ENCODE measurements around the gene RXRA.

The RXRA gene

DNA sequence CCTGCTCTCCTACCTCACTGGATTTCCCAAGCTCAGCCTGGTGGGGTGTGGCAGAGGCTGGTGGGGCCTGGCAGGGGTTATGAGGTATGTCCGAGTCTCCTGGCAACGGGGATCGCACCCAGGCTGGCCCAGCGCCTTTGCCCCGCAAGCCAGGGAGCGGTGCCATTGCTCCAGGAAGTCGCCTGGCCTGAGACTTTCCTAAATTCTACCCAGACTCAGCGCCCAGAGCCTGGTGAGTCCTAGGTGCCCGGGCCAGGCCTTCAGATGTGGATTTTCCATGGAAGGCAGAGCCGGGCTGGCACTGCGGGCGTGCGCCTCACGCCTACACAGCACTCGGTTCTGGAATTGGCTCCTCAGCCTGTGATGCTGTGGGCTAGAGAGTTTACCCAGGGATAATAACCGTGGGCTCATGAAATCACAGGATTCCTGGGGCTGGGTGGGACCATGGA lies 159.9 kb downstream of the RXRA start:
- no peak for ATAC-seq (ENCODE audit: insufficient read depth, low read depth)
- TF ChIP-seq, protein P1, sequence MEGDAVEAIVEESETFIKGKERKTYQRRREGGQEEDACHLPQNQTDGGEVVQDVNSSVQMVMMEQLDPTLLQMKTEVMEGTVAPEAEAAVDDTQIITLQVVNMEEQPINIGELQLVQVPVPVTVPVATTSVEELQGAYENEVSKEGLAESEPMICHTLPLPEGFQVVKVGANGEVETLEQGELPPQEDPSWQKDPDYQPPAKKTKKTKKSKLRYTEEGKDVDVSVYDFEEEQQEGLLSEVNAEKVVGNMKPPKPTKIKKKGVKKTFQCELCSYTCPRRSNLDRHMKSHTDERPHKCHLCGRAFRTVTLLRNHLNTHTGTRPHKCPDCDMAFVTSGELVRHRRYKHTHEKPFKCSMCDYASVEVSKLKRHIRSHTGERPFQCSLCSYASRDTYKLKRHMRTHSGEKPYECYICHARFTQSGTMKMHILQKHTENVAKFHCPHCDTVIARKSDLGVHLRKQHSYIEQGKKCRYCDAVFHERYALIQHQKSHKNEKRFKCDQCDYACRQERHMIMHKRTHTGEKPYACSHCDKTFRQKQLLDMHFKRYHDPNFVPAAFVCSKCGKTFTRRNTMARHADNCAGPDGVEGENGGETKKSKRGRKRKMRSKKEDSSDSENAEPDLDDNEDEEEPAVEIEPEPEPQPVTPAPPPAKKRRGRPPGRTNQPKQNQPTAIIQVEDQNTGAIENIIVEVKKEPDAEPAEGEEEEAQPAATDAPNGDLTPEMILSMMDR (IDR thresholded peaks at IDR 0.05; ENCODE audit: borderline replicate concordance, extremely low read depth, low read length, poor library complexity, severe bottlenecking), result no peak
- no peak for TF ChIP-seq EZH2 (IDR thresholded peaks at IDR 0.05; ENCODE audit: borderline replicate concordance, low read depth, low read length, severe bottlenecking)
- no peak for DNase-seq
- no peaks in the 10 kb centered on the region for H3K9me3 ChIP-seq (ENCODE audit: insufficient read depth, low read length, severe bottlenecking)
- no peaks in the 10 kb centered on the region for H3K79me2 ChIP-seq (ENCODE audit: insufficient read depth, low read length)
- no peaks in the 10 kb centered on the region for H4K20me1 ChIP-seq (ENCODE audit: insufficient read depth, low read length)
- no peaks in the 10 kb centered on the region for H3K4me1 ChIP-seq (ENCODE audit: insufficient read depth, low read length)
- no peaks in the 10 kb centered on the region for H3K27me3 ChIP-seq (ENCODE audit: insufficient read depth, low read length, poor library complexity)
- no peak overlapping the region for H3K9ac ChIP-seq (ENCODE audit: low read depth, low read length)
- no peak overlapping the region for H3K27ac ChIP-seq (ENCODE audit: low read length)
- no peak overlapping the region for H2AFZ ChIP-seq (ENCODE audit: low read depth, low read length)
- no peak overlapping the region for H3K4me3 ChIP-seq (ENCODE audit: low read depth in 1 of 2, low read length in 2 of 2)
- H3K36me3 ChIP-seq (ENCODE audit: insufficient read depth, low read length), result no peaks in the 10 kb centered on the region
- no peak overlapping the region for H3K4me2 ChIP-seq (ENCODE audit: insufficient read depth, low read length)

DNA sequence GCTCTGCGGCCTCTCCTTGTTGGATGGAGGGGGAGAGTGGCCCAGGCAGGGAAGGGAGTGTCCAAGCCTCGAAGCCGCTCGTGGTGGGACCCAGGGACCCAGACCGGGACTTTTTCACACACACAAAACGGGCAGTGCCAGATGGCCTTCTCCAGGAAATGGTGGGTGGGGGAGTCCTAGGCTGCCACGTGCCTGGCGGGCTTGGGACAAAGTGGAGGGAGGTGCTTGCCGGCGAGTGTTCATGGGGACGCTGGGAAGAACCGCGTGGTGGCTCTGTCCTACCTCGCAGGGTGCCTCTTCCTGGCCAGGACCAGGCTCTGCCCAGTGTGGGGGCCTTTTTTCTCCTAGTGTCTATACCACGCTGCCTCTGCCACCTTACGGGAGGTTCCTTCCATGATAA lies 160.3 kb downstream of the RXRA start:
- Histone ChIP-seq H3K4me2 (ENCODE audit: insufficient read depth, low read length) (no peak overlapping the region), H3K27me3 (ENCODE audit: insufficient read depth, low read length, poor library complexity) (no peaks in the 10 kb centered on the region)

More for the DNA sequence above, 160.3 kb downstream of the RXRA start:
- no peaks in the 10 kb centered on the region for H3K9me3 ChIP-seq (ENCODE audit: insufficient read depth, low read length, severe bottlenecking)
- H4K20me1 ChIP-seq (ENCODE audit: insufficient read depth, low read length), result no peaks in the 10 kb centered on the region
- no peaks in the 10 kb centered on the region for H3K79me2 ChIP-seq (ENCODE audit: insufficient read depth, low read length)
- TF ChIP-seq, protein P1 (IDR thresholded peaks at IDR 0.05; ENCODE audit: borderline replicate concordance, extremely low read depth, low read length, poor library complexity, severe bottlenecking), result no peak
- no peak for TF ChIP-seq EZH2 (IDR thresholded peaks at IDR 0.05; ENCODE audit: borderline replicate concordance, low read depth, low read length, severe bottlenecking)
- H3K36me3 ChIP-seq (ENCODE audit: insufficient read depth, low read length), result no peaks in the 10 kb centered on the region
- H2AFZ ChIP-seq (ENCODE audit: low read depth, low read length), result no peak overlapping the region
- H3K27ac ChIP-seq (ENCODE audit: low read length), result no peak overlapping the region
- H3K4me3 ChIP-seq (ENCODE audit: low read depth in 1 of 2, low read length in 2 of 2), result no peak overlapping the region
- DNase-seq (no peak), ATAC-seq (ENCODE audit: insufficient read depth, low read depth) (no peak)
- no peaks in the 10 kb centered on the region for H3K4me1 ChIP-seq (ENCODE audit: insufficient read depth, low read length)
- H3K9ac ChIP-seq (ENCODE audit: low read depth, low read length), result no peak overlapping the region
